GM13977 (cell line): ENCODE measurements around the gene CRISPLD2.

Source experiments
- DNase-seq: peaks from one replicate; pipeline ENCODE4 v3.0.0; 2012; ENCODE audit warnings: low spot score
- CTCF ChIP-seq: IDR thresholded peaks from 2 replicates; pipeline ENCODE4 v1.5.1; 2012; ENCODE audit warnings: mild to moderate bottlenecking, control low read depth; ENCODE audit not compliant: insufficient read depth; ENCODE audit errors: extremely low read depth, missing control alignments
- in situ Hi-C: fragments of 300-500 bp; cut with MboI; formaldehyde crosslinking; loops from one replicate; pipeline ENCODE4 v1.12.0; 2022; ENCODE audit warnings: low sequenced_read_pairs, low pct_unique_long_range_greater_than_20kb, mixed read lengths, inconsistent platforms; ENCODE audit not compliant: unreplicated experiment

CRISPLD2 gene

GRCh38 chr16:84886497-84887090 is 66.8 kb downstream of the CRISPLD2 start:
- no peak for TF ChIP-seq CTCF
- no peak for DNase-seq
- in situ Hi-C loops: no loop called here

- in situ Hi-C loops: no loop called here
- no peak for TF ChIP-seq CTCF
These were observed 67.4 kb downstream of the CRISPLD2 start for GRCh38 chr16:84887207-84887606.

GRCh38 chr16:84888450-84888849 is 68.7 kb downstream of the CRISPLD2 start:
- TF ChIP-seq CTCF: no peak
- DNase-seq: no peak
- in situ Hi-C loops: no loop called here

More at GRCh38 chr16:84887207-84887606, 67.4 kb downstream of the CRISPLD2 start:
- DNase-seq: no peak

- TF ChIP-seq CTCF: no peak
- DNase-seq: no peak
- in situ Hi-C loops: no loop called here
These were observed 69.3 kb downstream of the CRISPLD2 start for GRCh38 chr16:84889066-84889465.

- TF ChIP-seq CTCF: no peak
- in situ Hi-C loops: no loop called here
- no peak for DNase-seq
These were observed 70.6 kb downstream of the CRISPLD2 start for GRCh38 chr16:84890427-84890826.

GRCh38 chr16:84891149-84891795 is 71.5 kb downstream of the CRISPLD2 start:
- DNase-seq: no peak
- no peak for TF ChIP-seq CTCF
- in situ Hi-C loops: no loop called here
